Measurements from ENCODE around the gene CAD.

Gene CAD

DNA sequence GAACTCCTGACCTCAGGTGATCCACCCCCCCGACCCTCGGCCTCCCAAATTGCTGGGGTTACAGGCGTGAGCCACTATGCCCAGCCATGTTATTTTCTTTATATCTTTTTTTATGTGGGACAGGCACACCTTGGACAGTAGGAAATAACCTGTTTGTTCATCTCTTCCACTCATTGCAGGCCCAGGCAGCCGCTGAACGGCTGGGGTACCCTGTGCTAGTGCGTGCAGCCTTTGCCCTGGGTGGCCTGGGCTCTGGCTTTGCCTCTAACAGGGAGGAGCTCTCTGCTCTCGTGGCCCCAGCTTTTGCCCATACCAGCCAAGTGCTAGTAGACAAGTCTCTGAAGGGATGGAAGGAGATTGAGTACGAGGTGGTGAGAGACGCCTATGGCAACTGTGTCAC lies 8.4 kb downstream of the CAD start:
- Histone ChIP-seq H3K36me3 (ENCODE audit: control insufficient read depth, insufficient read depth, low read length) (peaks cover 85% of the 10 kb centered on the region), H3K27ac (ENCODE audit: insufficient read depth, low read depth, low read length, poor library complexity, severe bottlenecking) (no peak overlapping the region), H3K9me3 (ENCODE audit: control insufficient read depth, low read length) (no peaks in the 10 kb centered on the region), H3K4me3 (ENCODE audit: insufficient read depth, low read depth, low read length) (no peak overlapping the region), H3K4me1 (ENCODE audit: control insufficient read depth, insufficient read depth, low read length) (no peaks in the 10 kb centered on the region), H3K27me3 (ENCODE audit: control insufficient read depth, insufficient read depth, low read length, poor library complexity, severe bottlenecking) (no peaks in the 10 kb centered on the region)
- 94 to 95% methylated on average over 9 of the region's 9 CpGs for WGBS, 2 experiments

DNA sequence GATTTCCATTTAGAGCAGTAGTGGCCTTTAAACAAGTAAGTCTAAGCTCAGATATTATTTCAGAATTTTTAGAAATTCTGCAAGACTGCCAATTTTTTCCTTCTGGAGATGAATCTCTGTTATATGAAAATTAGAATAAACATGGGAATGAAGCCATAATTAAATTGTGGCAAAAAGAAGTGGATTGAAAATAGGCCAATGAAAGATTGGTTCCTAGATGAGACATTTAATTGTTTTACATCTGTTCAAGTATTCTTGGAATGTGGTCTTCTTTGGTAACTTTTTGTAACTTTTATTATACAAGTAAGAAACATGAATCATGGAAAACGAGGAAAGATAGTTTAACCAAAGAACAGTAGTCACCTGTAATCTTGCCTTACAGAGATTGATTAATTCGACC lies 10.3 kb downstream of the CAD start:
- WGBS, 2 experiments: 96 to 98% methylated on average over 2 of the region's 2 CpGs
- Histone ChIP-seq H3K36me3 (ENCODE audit: control insufficient read depth, insufficient read depth, low read length) (peaks cover 80% of the 10 kb centered on the region), H3K27ac (ENCODE audit: insufficient read depth, low read depth, low read length, poor library complexity, severe bottlenecking) (no peak overlapping the region)

DNA sequence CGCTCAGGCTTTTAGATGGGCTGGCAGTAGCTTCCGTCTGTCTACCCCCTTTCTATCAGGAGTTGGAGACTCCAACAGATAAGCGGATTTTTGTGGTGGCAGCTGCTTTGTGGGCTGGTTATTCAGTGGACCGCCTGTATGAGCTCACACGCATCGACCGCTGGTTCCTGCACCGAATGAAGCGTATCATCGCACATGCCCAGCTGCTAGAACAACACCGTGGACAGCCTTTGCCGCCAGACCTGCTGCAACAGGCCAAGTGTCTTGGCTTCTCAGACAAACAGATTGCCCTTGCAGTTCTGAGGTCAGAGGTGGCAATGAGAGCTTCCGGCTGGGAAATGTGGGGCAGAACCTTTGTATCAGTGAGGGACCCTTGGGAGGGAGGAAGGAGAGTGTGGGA lies 14.8 kb downstream of the CAD start:
- H3K4me1 ChIP-seq (ENCODE audit: control insufficient read depth, insufficient read depth, low read length): no peaks in the 10 kb centered on the region
- no peak overlapping the region for H3K4me3 ChIP-seq (ENCODE audit: insufficient read depth, low read depth, low read length)
- peaks cover 78% of the 10 kb centered on the region for H3K36me3 ChIP-seq (ENCODE audit: control insufficient read depth, insufficient read depth, low read length)
- no peaks in the 10 kb centered on the region for H3K9me3 ChIP-seq (ENCODE audit: control insufficient read depth, low read length)
- WGBS, 2 experiments: 94 to 95% methylated on average over 13 of the region's 13 CpGs
- no peak overlapping the region for H3K27ac ChIP-seq (ENCODE audit: insufficient read depth, low read depth, low read length, poor library complexity, severe bottlenecking)
- no peaks in the 10 kb centered on the region for H3K27me3 ChIP-seq (ENCODE audit: control insufficient read depth, insufficient read depth, low read length, poor library complexity, severe bottlenecking)

More for the DNA sequence above, 10.3 kb downstream of the CAD start:
- H3K9me3 ChIP-seq (ENCODE audit: control insufficient read depth, low read length): no peaks in the 10 kb centered on the region
- H3K4me3 ChIP-seq (ENCODE audit: insufficient read depth, low read depth, low read length): no peak overlapping the region
- no peaks in the 10 kb centered on the region for H3K4me1 ChIP-seq (ENCODE audit: control insufficient read depth, insufficient read depth, low read length)
- H3K27me3 ChIP-seq (ENCODE audit: control insufficient read depth, insufficient read depth, low read length, poor library complexity, severe bottlenecking): no peaks in the 10 kb centered on the region

DNA sequence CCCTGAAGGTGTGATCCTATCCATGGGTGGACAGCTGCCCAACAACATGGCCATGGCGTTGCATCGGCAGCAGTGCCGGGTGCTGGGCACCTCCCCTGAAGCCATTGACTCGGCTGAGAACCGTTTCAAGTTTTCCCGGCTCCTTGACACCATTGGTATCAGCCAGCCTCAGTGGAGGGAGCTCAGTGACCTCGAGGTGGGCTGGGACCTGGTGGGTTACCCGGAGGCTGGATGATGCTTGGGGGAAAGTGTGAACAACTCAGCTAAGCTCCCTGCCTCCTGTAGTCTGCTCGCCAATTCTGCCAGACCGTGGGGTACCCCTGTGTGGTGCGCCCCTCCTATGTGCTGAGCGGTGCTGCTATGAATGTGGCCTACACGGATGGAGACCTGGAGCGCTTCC lies 16.2 kb downstream of the CAD start:
- peaks cover 77% of the 10 kb centered on the region for H3K36me3 ChIP-seq (ENCODE audit: control insufficient read depth, insufficient read depth, low read length)
- WGBS, 2 experiments: 96 to 98% methylated on average over 14 of the region's 14 CpGs
- H3K27ac ChIP-seq (ENCODE audit: insufficient read depth, low read depth, low read length, poor library complexity, severe bottlenecking): no peak overlapping the region
- H3K4me3 ChIP-seq (ENCODE audit: insufficient read depth, low read depth, low read length): no peak overlapping the region
- no peaks in the 10 kb centered on the region for H3K9me3 ChIP-seq (ENCODE audit: control insufficient read depth, low read length)
- no peaks in the 10 kb centered on the region for H3K4me1 ChIP-seq (ENCODE audit: control insufficient read depth, insufficient read depth, low read length)
- no peaks in the 10 kb centered on the region for H3K27me3 ChIP-seq (ENCODE audit: control insufficient read depth, insufficient read depth, low read length, poor library complexity, severe bottlenecking)

DNA sequence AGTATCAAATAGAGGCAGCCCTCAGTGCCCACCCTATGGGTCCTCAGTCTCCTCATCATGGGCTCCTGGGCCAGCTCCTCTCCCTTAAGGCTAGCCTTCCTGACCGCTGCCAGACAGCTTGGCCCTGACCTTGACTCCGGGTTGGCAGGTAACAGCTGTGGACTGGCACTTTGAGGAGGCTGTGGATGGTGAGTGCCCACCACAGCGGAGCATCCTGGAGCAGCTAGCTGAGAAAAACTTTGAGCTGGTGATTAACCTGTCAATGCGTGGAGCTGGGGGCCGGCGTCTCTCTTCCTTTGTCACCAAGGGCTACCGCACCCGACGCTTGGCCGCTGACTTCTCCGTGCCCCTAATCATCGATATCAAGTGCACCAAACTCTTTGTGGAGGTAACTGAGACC lies 19.0 kb downstream of the CAD start:
- 95 to 96% methylated on average over 12 of the region's 12 CpGs for WGBS, 2 experiments
- Histone ChIP-seq H3K27ac (ENCODE audit: insufficient read depth, low read depth, low read length, poor library complexity, severe bottlenecking) (no peak overlapping the region), H3K27me3 (ENCODE audit: control insufficient read depth, insufficient read depth, low read length, poor library complexity, severe bottlenecking) (no peaks in the 10 kb centered on the region), H3K9me3 (ENCODE audit: control insufficient read depth, low read length) (no peaks in the 10 kb centered on the region), H3K4me1 (ENCODE audit: control insufficient read depth, insufficient read depth, low read length) (no peaks in the 10 kb centered on the region), H3K36me3 (ENCODE audit: control insufficient read depth, insufficient read depth, low read length) (peaks cover 87% of the 10 kb centered on the region), H3K4me3 (ENCODE audit: insufficient read depth, low read depth, low read length) (no peak overlapping the region)

DNA sequence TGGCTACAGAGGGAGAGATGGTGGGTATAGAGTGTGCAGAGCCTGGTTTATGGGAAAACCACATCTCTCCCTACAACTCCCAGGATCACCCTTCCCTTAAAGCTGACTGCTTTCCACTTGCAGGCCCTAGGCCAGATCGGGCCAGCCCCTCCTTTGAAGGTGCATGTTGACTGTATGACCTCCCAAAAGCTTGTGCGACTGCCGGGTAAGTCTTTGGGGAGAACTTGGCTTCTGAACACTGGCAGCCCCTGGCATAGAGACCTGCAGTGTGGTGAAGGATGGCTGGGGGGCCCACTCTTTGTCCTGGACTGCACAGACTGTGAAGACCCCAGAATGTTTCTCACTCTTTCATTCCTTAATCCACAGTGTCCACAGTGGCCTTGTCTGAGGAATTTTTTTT lies 19.5 kb downstream of the CAD start:
- Histone ChIP-seq H3K9me3 (ENCODE audit: control insufficient read depth, low read length) (no peaks in the 10 kb centered on the region), H3K4me3 (ENCODE audit: insufficient read depth, low read depth, low read length) (no peak overlapping the region), H3K4me1 (ENCODE audit: control insufficient read depth, insufficient read depth, low read length) (no peaks in the 10 kb centered on the region), H3K27me3 (ENCODE audit: control insufficient read depth, insufficient read depth, low read length, poor library complexity, severe bottlenecking) (no peaks in the 10 kb centered on the region), H3K27ac (ENCODE audit: insufficient read depth, low read depth, low read length, poor library complexity, severe bottlenecking) (no peak overlapping the region), H3K36me3 (ENCODE audit: control insufficient read depth, insufficient read depth, low read length) (peaks cover 88% of the 10 kb centered on the region)
- 97 to 98% methylated on average over 3 of the region's 3 CpGs for WGBS, 2 experiments

DNA sequence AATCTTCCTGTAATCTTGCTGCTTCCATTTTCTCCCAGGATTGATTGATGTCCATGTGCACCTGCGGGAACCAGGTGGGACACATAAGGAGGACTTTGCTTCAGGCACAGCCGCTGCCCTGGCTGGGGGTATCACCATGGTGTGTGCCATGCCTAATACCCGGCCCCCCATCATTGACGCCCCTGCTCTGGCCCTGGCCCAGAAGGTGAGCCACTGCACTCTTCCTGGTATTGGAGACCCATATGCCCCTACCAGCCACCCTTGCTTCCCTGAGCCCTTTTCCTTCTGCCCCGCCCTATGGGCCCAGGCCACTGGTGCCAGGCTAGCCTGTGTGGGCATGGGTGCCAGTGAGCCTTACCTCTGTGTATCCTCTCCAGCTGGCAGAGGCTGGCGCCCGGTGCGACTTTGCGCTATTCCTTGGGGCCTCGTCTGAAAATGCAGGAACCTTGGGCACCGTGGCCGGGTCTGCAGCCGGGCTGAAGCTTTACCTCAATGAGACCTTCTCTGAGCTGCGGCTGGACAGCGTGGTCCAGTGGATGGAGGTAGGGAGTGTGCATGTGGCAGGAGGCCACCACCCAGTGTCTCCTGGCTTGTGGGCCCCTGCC lies 20.3 kb downstream of the CAD start:
- H3K27ac ChIP-seq (ENCODE audit: insufficient read depth, low read depth, low read length, poor library complexity, severe bottlenecking): no peak overlapping the region
- H3K36me3 ChIP-seq (ENCODE audit: control insufficient read depth, insufficient read depth, low read length): peaks cover 88% of the 10 kb centered on the region
- H3K27me3 ChIP-seq (ENCODE audit: control insufficient read depth, insufficient read depth, low read length, poor library complexity, severe bottlenecking): no peaks in the 10 kb centered on the region
- no peaks in the 10 kb centered on the region for H3K4me1 ChIP-seq (ENCODE audit: control insufficient read depth, insufficient read depth, low read length)
- H3K4me3 ChIP-seq (ENCODE audit: insufficient read depth, low read depth, low read length): no peak overlapping the region
- H3K9me3 ChIP-seq (ENCODE audit: control insufficient read depth, low read length): no peaks in the 10 kb centered on the region
- WGBS, 2 experiments: 96% methylated on average over 15 of the region's 15 CpGs

DNA sequence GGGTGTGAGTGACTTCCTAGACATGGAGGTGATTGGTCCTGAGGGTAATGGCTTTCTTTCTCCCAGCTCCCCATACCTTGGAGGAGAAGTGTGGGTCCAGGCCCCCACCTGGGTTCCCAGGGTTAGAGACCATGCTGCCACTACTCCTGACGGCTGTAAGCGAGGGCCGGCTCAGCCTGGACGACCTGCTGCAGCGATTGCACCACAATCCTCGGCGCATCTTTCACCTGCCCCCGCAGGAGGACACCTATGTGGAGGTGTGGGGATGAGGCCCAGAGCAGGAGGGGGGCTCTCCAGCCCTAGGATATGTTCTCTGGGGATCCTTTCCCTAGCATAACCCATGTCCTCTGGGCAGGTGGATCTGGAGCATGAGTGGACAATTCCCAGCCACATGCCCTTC lies 21.8 kb downstream of the CAD start:
- H3K4me3 ChIP-seq (ENCODE audit: insufficient read depth, low read depth, low read length): no peak overlapping the region
- no peak overlapping the region for H3K27ac ChIP-seq (ENCODE audit: insufficient read depth, low read depth, low read length, poor library complexity, severe bottlenecking)
- peaks cover 87% of the 10 kb centered on the region for H3K36me3 ChIP-seq (ENCODE audit: control insufficient read depth, insufficient read depth, low read length)
- H3K9me3 ChIP-seq (ENCODE audit: control insufficient read depth, low read length): no peaks in the 10 kb centered on the region
- WGBS, 2 experiments: 95 to 98% methylated on average over 8 of the region's 8 CpGs
- no peaks in the 10 kb centered on the region for H3K4me1 ChIP-seq (ENCODE audit: control insufficient read depth, insufficient read depth, low read length)
- H3K27me3 ChIP-seq (ENCODE audit: control insufficient read depth, insufficient read depth, low read length, poor library complexity, severe bottlenecking): no peaks in the 10 kb centered on the region

DNA sequence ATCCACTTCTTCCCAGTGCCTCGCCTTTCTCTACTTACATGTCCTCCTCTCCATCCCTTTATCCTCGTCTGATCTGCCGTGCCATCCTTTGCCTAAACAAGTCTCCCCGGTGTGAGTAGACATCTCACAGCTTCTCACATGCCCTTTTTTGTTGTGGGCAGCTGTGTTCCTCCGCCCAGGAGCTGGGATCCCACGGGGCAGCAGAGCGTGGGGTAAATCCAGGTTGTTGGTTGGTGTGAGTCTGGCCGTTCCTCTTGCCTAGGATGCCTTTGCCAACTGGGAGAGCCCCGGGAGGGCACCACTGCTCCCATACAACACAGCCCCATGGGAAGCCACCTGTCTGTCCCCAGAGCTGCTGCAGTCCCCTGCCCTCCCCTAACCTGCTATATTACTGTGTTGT lies 23.2 kb downstream of the CAD start:
- Histone ChIP-seq H3K4me1 (ENCODE audit: control insufficient read depth, insufficient read depth, low read length) (no peaks in the 10 kb centered on the region), H3K27ac (ENCODE audit: insufficient read depth, low read depth, low read length, poor library complexity, severe bottlenecking) (no peak overlapping the region), H3K36me3 (ENCODE audit: control insufficient read depth, insufficient read depth, low read length) (peaks cover 79% of the 10 kb centered on the region), H3K27me3 (ENCODE audit: control insufficient read depth, insufficient read depth, low read length, poor library complexity, severe bottlenecking) (no peaks in the 10 kb centered on the region), H3K9me3 (ENCODE audit: control insufficient read depth, low read length) (no peaks in the 10 kb centered on the region), H3K4me3 (ENCODE audit: insufficient read depth, low read depth, low read length) (no peak overlapping the region)
- WGBS, 2 experiments: 95 to 97% methylated on average over 9 of the region's 9 CpGs

DNA sequence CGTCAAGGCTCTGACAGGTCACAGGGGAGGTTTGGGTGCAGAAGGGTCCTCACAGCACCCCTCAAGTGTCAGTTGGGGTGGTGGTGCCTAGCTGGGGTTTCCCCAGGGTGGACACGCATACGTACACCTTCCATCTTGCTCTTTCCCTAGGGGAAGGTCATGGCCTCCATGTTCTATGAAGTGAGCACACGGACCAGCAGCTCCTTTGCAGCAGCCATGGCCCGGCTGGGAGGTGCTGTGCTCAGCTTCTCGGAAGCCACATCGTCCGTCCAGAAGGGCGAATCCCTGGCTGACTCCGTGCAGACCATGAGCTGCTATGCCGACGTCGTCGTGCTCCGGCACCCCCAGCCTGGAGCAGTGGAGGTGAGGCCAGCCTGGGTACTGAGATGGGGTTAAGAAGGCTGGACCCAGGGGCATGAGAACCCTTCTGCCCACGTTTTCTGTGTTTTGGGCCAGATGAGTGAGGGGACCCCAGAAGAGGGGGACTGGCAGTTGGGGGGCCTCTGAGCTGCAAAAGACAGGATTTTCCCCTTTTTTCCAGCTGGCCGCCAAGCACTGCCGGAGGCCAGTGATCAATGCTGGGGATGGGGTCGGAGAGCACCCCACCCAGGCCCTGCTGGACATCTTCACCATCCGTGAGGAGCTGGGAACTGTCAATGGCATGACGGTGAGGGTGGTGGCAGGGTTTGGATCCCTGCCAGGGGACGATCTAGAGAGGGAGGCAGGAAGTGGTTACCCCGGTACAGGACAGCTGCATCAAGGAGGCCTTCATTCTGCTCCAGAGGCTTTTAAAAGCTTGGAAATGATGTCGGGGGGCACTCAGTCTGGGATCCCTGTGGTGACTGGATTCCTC lies 24.8 kb downstream of the CAD start:
- peaks cover 66% of the 10 kb centered on the region for H3K36me3 ChIP-seq (ENCODE audit: control insufficient read depth, insufficient read depth, low read length)
- no peak overlapping the region for H3K27ac ChIP-seq (ENCODE audit: insufficient read depth, low read depth, low read length, poor library complexity, severe bottlenecking)
- 95 to 96% methylated on average over 24 of the region's 24 CpGs for WGBS, 2 experiments
- H3K4me3 ChIP-seq (ENCODE audit: insufficient read depth, low read depth, low read length): no peak overlapping the region
- no peaks in the 10 kb centered on the region for H3K9me3 ChIP-seq (ENCODE audit: control insufficient read depth, low read length)
- no peaks in the 10 kb centered on the region for H3K4me1 ChIP-seq (ENCODE audit: control insufficient read depth, insufficient read depth, low read length)
- H3K27me3 ChIP-seq (ENCODE audit: control insufficient read depth, insufficient read depth, low read length, poor library complexity, severe bottlenecking): no peaks in the 10 kb centered on the region

Measured in ectodermal cell (in vitro differentiated cells).